Transverse colon (tissue), 4 donors: ENCODE results near the gene CITED2. TPM values are rescaled to one million over a fixed set of nuclear protein-coding genes. Genes with fewer than 3 reads are reported as not detected.

Experiments
- DNase-seq: peaks from one replicate; pipeline ENCODE4 v3.0.0-alpha.2; 2019
- H3K27ac ChIP-seq, 4 donors: fragments of 200-600 bp; sonication (generic); 2 replicates each; pipeline ENCODE4 v1.5.1; 2016 to 2018; ENCODE audit warnings: inconsistent platforms in 4 of 4
- H3K27me3 ChIP-seq: fragments of 200-600 bp; sonication (generic); 2 replicates; pipeline ENCODE4 v1.5.1; 2017; ENCODE audit warnings: inconsistent platforms
- H3K36me3 ChIP-seq, 4 donors: fragments of 200-600 bp; sonication (generic); 2 replicates each; pipeline ENCODE4 v1.5.1; 2017 to 2019; ENCODE audit warnings: inconsistent platforms in 4 of 4
- H3K4me1 ChIP-seq, 4 donors: fragments of 200-600 bp; sonication (generic); 2 replicates each; pipeline ENCODE4 v1.5.1; 2017 to 2020; ENCODE audit warnings: inconsistent platforms in 4 of 4
- H3K4me3 ChIP-seq, 4 donors: fragments of 200-600 bp; sonication (generic); 1 replicate in 1 of 4; 2 replicates in 3 of 4; pipeline versions ENCODE4 v1.5.1 to v1.6.1; 2017 to 2019; ENCODE audit warnings: inconsistent platforms in 4 of 4
- H3K9me3 ChIP-seq, 2 donors: fragments of 200-600 bp; sonication (generic); 2 replicates each; pipeline ENCODE4 v1.5.1; 2017 to 2019; ENCODE audit warnings: inconsistent platforms in 2 of 2
- EP300 ChIP-seq: sonication (generic); formaldehyde crosslinking; IDR thresholded peaks from one replicate; pipeline ENCODE4 v1.6.1; 2017; ENCODE audit warnings: antibody characterized with exemption, low read depth
- POLR2A ChIP-seq: fragments of 450-650 bp; IDR thresholded peaks from one replicate; pipeline ENCODE4 v1.6.1; 2016; ENCODE audit warnings: antibody characterized with exemption, mild to moderate bottlenecking, moderate library complexity
- POLR2AphosphoS5 ChIP-seq, 3 donors: sonication (generic); formaldehyde crosslinking; IDR thresholded peaks; one replicate each; pipeline ENCODE4 v1.6.1; 2016; ENCODE audit warnings: antibody characterized with exemption in 3 of 3
- WGBS, 2 donors: methylation state at CpG; one replicate each; pipeline ENCODE4 v1.1.5; 2018; ENCODE audit warnings: low coverage in 1 of 2; 5-methylcytosine and 5-hydroxymethylcytosine counted together
- in situ Hi-C, 4 donors: fragments of 200-750 bp; cut with MboI; loops; one replicate each; pipeline versions ENCODE4 v1.15.0 to v1.15.1; 2017; ENCODE audit warnings: low sequenced_read_pairs in 3 of 4, low pct_ligation_motif_present in 1 of 4, low pct_unique_long_range_greater_than_20kb in 1 of 4
- intact Hi-C: fragments of 100-400 bp; cut with DNase I; formaldehyde crosslinking; loops from one replicate; pipeline ENCODE4 v1.15.1; 2023; ENCODE audit warnings: low total_unique reads
- total RNA-seq, 4 donors: library from RNA; depleted of rRNA; stranded (reverse); fragments of >200 nt; gene quantifications; one replicate each; pipeline ENCODE4 v1.1.0, GENCODE V29; 2016
- TF ChIP-seq, protein P1 (sequence below), 5 experiments: fragments of 200-600 bp in 3 of 5; fragments of 450-650 bp in 2 of 5; sonication (generic) in 3 of 5; IDR thresholded peaks; 1 replicate in 2 of 5; 2 replicates in 3 of 5; pipeline ENCODE4 v1.5.1; 2016 to 2017; ENCODE audit warnings: antibody characterized with exemption in 5 of 5, inconsistent platforms in 3 of 5, mild to moderate bottlenecking in 2 of 5, moderate library complexity in 1 of 5

CITED2 gene
- total RNA-seq, 4 donors from 2014 or later = 66.6 to 116 (median 102) TPM

DNA sequence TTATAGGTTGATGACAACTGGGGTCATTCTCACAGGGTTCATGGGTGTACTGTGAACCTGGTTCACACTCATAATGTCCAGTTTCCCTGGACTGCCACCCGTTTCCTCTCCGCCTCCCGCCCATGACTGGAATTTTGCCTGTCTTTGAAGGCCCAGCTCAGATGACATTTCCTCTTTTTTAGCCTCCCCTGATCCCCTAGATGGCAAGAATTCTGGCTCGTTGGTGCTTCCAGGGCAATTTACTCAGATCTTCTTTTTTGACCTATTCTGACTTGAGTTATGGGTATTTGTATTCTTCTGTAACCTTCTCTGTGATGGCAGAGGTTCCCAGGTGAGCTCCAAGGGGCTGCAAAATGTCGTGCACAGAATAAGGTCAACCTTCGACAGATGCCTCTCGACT lies 5.7 kb upstream of the CITED2 start:
- TF ChIP-seq POLR2A (no peak), EP300 (no peak), POLR2AphosphoS5 (IDR thresholded peaks at IDR 0.05) (no peak)
- TF ChIP-seq, protein P1, sequence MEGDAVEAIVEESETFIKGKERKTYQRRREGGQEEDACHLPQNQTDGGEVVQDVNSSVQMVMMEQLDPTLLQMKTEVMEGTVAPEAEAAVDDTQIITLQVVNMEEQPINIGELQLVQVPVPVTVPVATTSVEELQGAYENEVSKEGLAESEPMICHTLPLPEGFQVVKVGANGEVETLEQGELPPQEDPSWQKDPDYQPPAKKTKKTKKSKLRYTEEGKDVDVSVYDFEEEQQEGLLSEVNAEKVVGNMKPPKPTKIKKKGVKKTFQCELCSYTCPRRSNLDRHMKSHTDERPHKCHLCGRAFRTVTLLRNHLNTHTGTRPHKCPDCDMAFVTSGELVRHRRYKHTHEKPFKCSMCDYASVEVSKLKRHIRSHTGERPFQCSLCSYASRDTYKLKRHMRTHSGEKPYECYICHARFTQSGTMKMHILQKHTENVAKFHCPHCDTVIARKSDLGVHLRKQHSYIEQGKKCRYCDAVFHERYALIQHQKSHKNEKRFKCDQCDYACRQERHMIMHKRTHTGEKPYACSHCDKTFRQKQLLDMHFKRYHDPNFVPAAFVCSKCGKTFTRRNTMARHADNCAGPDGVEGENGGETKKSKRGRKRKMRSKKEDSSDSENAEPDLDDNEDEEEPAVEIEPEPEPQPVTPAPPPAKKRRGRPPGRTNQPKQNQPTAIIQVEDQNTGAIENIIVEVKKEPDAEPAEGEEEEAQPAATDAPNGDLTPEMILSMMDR (IDR thresholded peaks at IDR 0.05) = no peak
- Histone ChIP-seq H3K4me3 (no peak overlapping the region), H3K9me3 (no peaks in the 10 kb centered on the region), H3K4me1 (peaks cover 0 to 12% (median 10%) of the 10 kb centered on the region in 4 donors), H3K36me3 (no peaks in the 10 kb centered on the region), H3K27me3 (no peaks in the 10 kb centered on the region), H3K27ac (no peak overlapping the region)
- 91 to 94% methylated on average over 6 to 7 of the region's 7 CpGs for WGBS, 2 donors
- no peak for DNase-seq
- in situ Hi-C loops (loop anchor here in 3 of 4 donors (25.0 kb wide), 4 partner anchors 207 to 1057 kb away; no protein-coding TSS in a partner anchor), intact Hi-C loops (no loop called here)

DNA sequence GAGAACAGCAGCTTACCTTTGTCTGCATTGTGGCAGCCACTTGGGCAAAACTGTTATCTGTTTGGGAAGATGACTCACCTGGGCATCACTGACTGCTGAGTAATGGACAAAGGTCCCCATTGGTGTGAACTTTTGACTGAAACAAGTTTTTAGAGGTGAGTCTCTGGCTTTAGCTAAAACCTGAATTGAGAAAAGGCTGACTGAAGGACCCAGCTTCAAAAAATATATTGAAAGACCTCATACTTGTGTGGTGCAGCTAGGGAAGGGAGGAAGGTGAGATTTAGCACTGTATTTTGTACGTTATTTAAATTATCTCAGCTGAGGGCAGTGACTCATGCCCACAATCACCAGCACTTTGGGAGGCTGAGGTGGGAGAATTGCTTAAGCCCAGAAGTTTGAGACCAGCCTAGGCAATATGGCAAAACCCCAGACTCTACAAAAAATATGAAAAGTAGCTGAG lies 4.5 kb upstream of the CITED2 start:
- DNase-seq = no peak

DNA sequence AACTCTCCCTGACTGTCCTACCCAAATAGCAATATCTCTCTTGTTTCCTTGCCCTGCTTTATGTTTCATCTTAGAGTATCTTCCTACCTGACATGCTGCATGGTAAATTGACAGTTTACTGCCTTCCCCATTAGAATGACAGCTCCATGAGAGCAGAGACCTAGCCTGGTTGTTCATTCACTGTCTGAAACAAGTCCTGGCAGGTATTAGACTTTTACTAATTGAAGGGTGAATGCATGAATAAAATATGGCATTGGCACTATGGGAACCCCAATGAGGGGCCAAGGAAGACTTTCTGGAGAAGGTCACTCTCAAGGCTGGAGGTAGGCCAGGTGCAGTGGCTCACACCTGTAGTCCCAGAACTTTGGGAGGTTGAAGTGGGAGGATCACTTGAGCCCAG lies 3.8 kb upstream of the CITED2 start:
- peaks cover 0 to 4% (median 4%) of the 10 kb centered on the region in 4 donors for H3K36me3 ChIP-seq
- no peak for DNase-seq
- in situ Hi-C loops = loop anchor here in 3 of 4 donors (5.0 to 25.0 kb wide), 9 partner anchors 157 to 1059 kb away; no protein-coding TSS in a partner anchor
- TF ChIP-seq EP300 (no peak), POLR2A (no peak), POLR2AphosphoS5 (IDR thresholded peaks at IDR 0.05) (no peak)
- TF ChIP-seq, protein P1 (IDR thresholded peaks at IDR 0.05) = no peak
- H3K4me3 ChIP-seq = no peak overlapping the region
- no peaks in the 10 kb centered on the region for H3K9me3 ChIP-seq
- no peak overlapping the region for H3K27ac ChIP-seq
- H3K4me1 ChIP-seq = peaks cover 0 to 12% (median 10%) of the 10 kb centered on the region in 4 donors
- intact Hi-C loops = loop anchor here (10.0 kb wide), 4 partner anchors 97 to 477 kb away; no protein-coding TSS in a partner anchor
- no peaks in the 10 kb centered on the region for H3K27me3 ChIP-seq

More for the DNA sequence above, 4.5 kb upstream of the CITED2 start:
- Histone ChIP-seq H3K27me3 (no peaks in the 10 kb centered on the region), H3K4me3 (no peak overlapping the region), H3K27ac (no peak overlapping the region), H3K9me3 (no peaks in the 10 kb centered on the region), H3K4me1 (peaks cover 0 to 12% (median 10%) of the 10 kb centered on the region in 4 donors), H3K36me3 (no peaks in the 10 kb centered on the region)
- 50 to 76% methylated on average over 1 of the region's 1 CpG for WGBS, 2 donors
- intact Hi-C loops (loop anchor here (10.0 kb wide), 4 partner anchors 96 to 476 kb away; no protein-coding TSS in a partner anchor), in situ Hi-C loops (loop anchor here in 3 of 4 donors (5.0 to 25.0 kb wide), 9 partner anchors 156 to 1058 kb away; no protein-coding TSS in a partner anchor)
- TF ChIP-seq EP300 = no peak
- no peak for TF ChIP-seq POLR2AphosphoS5 (IDR thresholded peaks at IDR 0.05)
- TF ChIP-seq POLR2A = no peak
- TF ChIP-seq, protein P1 (IDR thresholded peaks at IDR 0.05) = no peak

DNA sequence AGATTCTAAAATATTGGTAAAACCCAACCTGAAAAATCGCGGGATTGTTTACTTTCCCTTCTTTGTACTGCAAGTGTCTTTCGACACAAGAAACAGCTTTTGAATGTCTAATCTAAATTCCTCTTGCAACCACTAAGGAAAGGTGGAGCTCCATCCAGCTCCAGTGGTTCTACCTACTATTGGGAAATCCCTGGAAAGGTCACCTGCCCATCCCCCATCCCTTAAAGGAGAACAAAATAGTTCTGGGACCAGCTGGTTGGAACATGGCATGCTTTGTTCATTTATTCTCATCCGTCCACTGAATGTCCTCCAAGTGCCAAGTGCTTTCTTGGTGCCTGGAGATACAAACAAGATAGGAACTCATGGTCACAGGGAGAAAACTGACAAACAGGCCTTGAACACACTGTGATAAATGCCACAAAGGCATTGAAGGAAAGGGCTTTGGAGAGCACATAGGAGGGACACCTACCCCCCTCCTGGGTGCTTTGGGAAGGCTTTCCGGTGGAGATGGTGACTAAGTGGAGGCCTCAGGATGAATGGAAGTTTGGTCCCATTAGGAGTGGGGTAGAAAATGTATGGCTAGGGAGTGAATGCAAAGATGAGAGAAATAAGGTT lies 2.3 kb upstream of the CITED2 start:
- Histone ChIP-seq H3K4me1 (peaks cover 0 to 15% (median 12%) of the 10 kb centered on the region in 4 donors), H3K4me3 (peak overlapping the region in 3 of 4 donors; percentile 80 to 87 (median 85)), H3K9me3 (no peaks in the 10 kb centered on the region), H3K27me3 (no peaks in the 10 kb centered on the region), H3K27ac (peak overlapping the region; percentile 92 to 99 (median 96)), H3K36me3 (peaks cover 0 to 10% (median 7%) of the 10 kb centered on the region in 4 donors)
- TF ChIP-seq EP300 = no peak
- TF ChIP-seq, protein P1 (IDR thresholded peaks at IDR 0.05) = peak in 3 of 5 experiments; percentile 9 to 55 (median 46)
- TF ChIP-seq POLR2AphosphoS5 (IDR thresholded peaks at IDR 0.05) = peak in 2 of 3 donors; percentile 12 to 36
- DNase-seq = peak; percentile 61
- intact Hi-C loops (loop anchor here (10.0 kb wide), 4 partner anchors 98 to 478 kb away; no protein-coding TSS in a partner anchor), in situ Hi-C loops (loop anchor here in 3 of 4 donors (5.0 to 25.0 kb wide), 9 partner anchors 158 to 1061 kb away; no protein-coding TSS in a partner anchor)
- WGBS, 2 donors = 44 to 52% methylated on average over 3 to 5 of the region's 5 CpGs
